Measurements from ENCODE around the gene TCEA2.

The TCEA2 gene

GRCh38 chr20:64113796-64114355 is 50.9 kb downstream of the TCEA2 start:
- no peaks in the 10 kb centered on the region for H4K20me1 ChIP-seq (ENCODE audit: low read depth, low read length)
- H3K79me2 ChIP-seq (ENCODE audit: insufficient read depth, low read length) = no peaks in the 10 kb centered on the region
- no peak overlapping the region for H3K27ac ChIP-seq (ENCODE audit: low read depth, low read length)
- no peak for TF ChIP-seq EZH2phosphoT487 (conservative IDR thresholded peaks at IDR 0.05; ENCODE audit: low read length)
- no peak for TF ChIP-seq CTCF (IDR thresholded peaks at IDR 0.05; ENCODE audit: insufficient read depth, low read length, poor library complexity, severe bottlenecking)
- no peaks in the 10 kb centered on the region for H3K36me3 ChIP-seq (ENCODE audit: low read length)
- no peak overlapping the region for H3K9ac ChIP-seq (ENCODE audit: low read length)
- no peaks in the 10 kb centered on the region for H3F3A ChIP-seq (ENCODE audit: insufficient read depth)
- no peaks in the 10 kb centered on the region for H3K9me2 ChIP-seq (replicated peaks; ENCODE audit: insufficient read depth, low read length)
- H3K4me3 ChIP-seq (ENCODE audit: insufficient read depth, low read length, poor library complexity, severe bottlenecking) = no peak overlapping the region
- no peaks in the 10 kb centered on the region for H3K27me3 ChIP-seq (ENCODE audit: low read length)
- no peaks in the 10 kb centered on the region for H3K9me3 ChIP-seq (ENCODE audit: insufficient read depth, low read length)
- no peak overlapping the region for H2AFZ ChIP-seq (ENCODE audit: low read depth, low read length, severe bottlenecking)
- no peak overlapping the region for H3K4me2 ChIP-seq (ENCODE audit: low read depth, low read length, poor library complexity, severe bottlenecking)

GRCh38 chr20:64114356-64114971 is 51.5 kb downstream of the TCEA2 start:
- TF ChIP-seq CTCF (IDR thresholded peaks at IDR 0.05; ENCODE audit: insufficient read depth, low read length, poor library complexity, severe bottlenecking) (no peak), EZH2phosphoT487 (conservative IDR thresholded peaks at IDR 0.05; ENCODE audit: low read length) (no peak)
- Histone ChIP-seq H3K79me2 (ENCODE audit: insufficient read depth, low read length) (no peaks in the 10 kb centered on the region), H4K20me1 (ENCODE audit: low read depth, low read length) (no peaks in the 10 kb centered on the region), H3K27ac (ENCODE audit: low read depth, low read length) (no peak overlapping the region), H3K4me2 (ENCODE audit: low read depth, low read length, poor library complexity, severe bottlenecking) (no peak overlapping the region), H3F3A (ENCODE audit: insufficient read depth) (no peaks in the 10 kb centered on the region), H3K27me3 (ENCODE audit: low read length) (no peaks in the 10 kb centered on the region), H3K4me3 (ENCODE audit: insufficient read depth, low read length, poor library complexity, severe bottlenecking) (no peak overlapping the region), H3K9me3 (ENCODE audit: insufficient read depth, low read length) (no peaks in the 10 kb centered on the region), H3K9ac (ENCODE audit: low read length) (no peak overlapping the region), H3K9me2 (replicated peaks; ENCODE audit: insufficient read depth, low read length) (no peaks in the 10 kb centered on the region), H3K36me3 (ENCODE audit: low read length) (no peaks in the 10 kb centered on the region), H2AFZ (ENCODE audit: low read depth, low read length, severe bottlenecking) (no peak overlapping the region)

- H3K4me2 ChIP-seq (ENCODE audit: low read depth, low read length, poor library complexity, severe bottlenecking) = no peak overlapping the region
- H3K9me3 ChIP-seq (ENCODE audit: insufficient read depth, low read length) = no peaks in the 10 kb centered on the region
- no peak overlapping the region for H3K9ac ChIP-seq (ENCODE audit: low read length)
- H2AFZ ChIP-seq (ENCODE audit: low read depth, low read length, severe bottlenecking) = no peak overlapping the region
- TF ChIP-seq CTCF (IDR thresholded peaks at IDR 0.05; ENCODE audit: insufficient read depth, low read length, poor library complexity, severe bottlenecking) (no peak), EZH2phosphoT487 (conservative IDR thresholded peaks at IDR 0.05; ENCODE audit: low read length) (no peak)
- no peak overlapping the region for H3K27ac ChIP-seq (ENCODE audit: low read depth, low read length)
- H3K36me3 ChIP-seq (ENCODE audit: low read length) = no peaks in the 10 kb centered on the region
- H3K9me2 ChIP-seq (replicated peaks; ENCODE audit: insufficient read depth, low read length) = no peaks in the 10 kb centered on the region
- no peaks in the 10 kb centered on the region for H3K27me3 ChIP-seq (ENCODE audit: low read length)
- H3K4me3 ChIP-seq (ENCODE audit: insufficient read depth, low read length, poor library complexity, severe bottlenecking) = no peak overlapping the region
- no peaks in the 10 kb centered on the region for H3F3A ChIP-seq (ENCODE audit: insufficient read depth)
- no peaks in the 10 kb centered on the region for H3K79me2 ChIP-seq (ENCODE audit: insufficient read depth, low read length)
- H4K20me1 ChIP-seq (ENCODE audit: low read depth, low read length) = no peaks in the 10 kb centered on the region
These were observed 52.3 kb downstream of the TCEA2 start for GRCh38 chr20:64115171-64115911.
